Liver (tissue), 9 donors: ENCODE results near the gene SDE2. TPM values are rescaled to one million over a fixed set of nuclear protein-coding genes. Genes with fewer than 3 reads are reported as not detected.

Source experiments
- DNase-seq: peaks from one replicate; pipeline ENCODE4 v3.0.0-alpha.2; 2017; ENCODE audit warnings: low spot score
- H3K27ac ChIP-seq, 2 donors: one replicate each; pipeline ENCODE4 v1.7.0; 2013; ENCODE audit warnings: inconsistent platforms in 2 of 2, low read length in 2 of 2, control low read depth in 1 of 2, low read depth in 1 of 2, mild to moderate bottlenecking in 1 of 2
- H3K27me3 ChIP-seq, 4 donors: one replicate each; pipeline versions ENCODE4 v1.6.1 to v1.7.0; 2013; ENCODE audit warnings: low read length in 3 of 4, inconsistent platforms in 1 of 4, mild to moderate bottlenecking in 1 of 4, moderate library complexity in 1 of 4; ENCODE audit not compliant: control insufficient read depth in 4 of 4, insufficient read depth in 4 of 4
- H3K36me3 ChIP-seq, 4 donors: one replicate each; pipeline versions ENCODE4 v1.6.1 to v1.7.0; 2013; ENCODE audit warnings: low read length in 3 of 4, mild to moderate bottlenecking in 3 of 4, low read depth in 1 of 4, moderate library complexity in 1 of 4; ENCODE audit not compliant: control insufficient read depth in 4 of 4, insufficient read depth in 3 of 4
- H3K4me1 ChIP-seq, 4 donors: one replicate each; pipeline versions ENCODE4 v1.6.1 to v1.7.0; 2013; ENCODE audit warnings: low read length in 3 of 4, mild to moderate bottlenecking in 3 of 4, moderate library complexity in 1 of 4; ENCODE audit not compliant: control insufficient read depth in 4 of 4, insufficient read depth in 4 of 4
- H3K4me3 ChIP-seq, 3 donors: one replicate each; pipeline versions ENCODE4 v1.6.1 to v1.7.0; 2013; ENCODE audit warnings: low read length in 3 of 3, control low read depth in 1 of 3, low read depth in 1 of 3, mild to moderate bottlenecking in 1 of 3
- H3K9ac ChIP-seq, 2 donors: one replicate each; pipeline ENCODE4 v1.7.0; 2013; ENCODE audit warnings: low read length in 2 of 2, mild to moderate bottlenecking in 2 of 2, moderate library complexity in 2 of 2, control low read depth in 1 of 2, low read depth in 1 of 2
- H3K9me3 ChIP-seq, 4 donors: one replicate each; pipeline versions ENCODE4 v1.6.1 to v1.7.0; 2013; ENCODE audit warnings: low read length in 3 of 4; ENCODE audit not compliant: control insufficient read depth in 4 of 4
- EGR1 ChIP-seq, 2 donors: IDR thresholded peaks; 2 replicates each; pipeline ENCODE4 v1.6.1; 2016 to 2018; ENCODE audit warnings: antibody characterized with exemption in 2 of 2, low read depth in 2 of 2
- FOXA1 ChIP-seq: IDR thresholded peaks from 2 replicates; pipeline ENCODE4 v1.6.1; 2016; ENCODE audit warnings: antibody characterized with exemption
- FOXA2 ChIP-seq: IDR thresholded peaks from 2 replicates; pipeline ENCODE4 v1.6.1; 2016; ENCODE audit warnings: antibody characterized with exemption
- GABPA ChIP-seq, 2 donors: IDR thresholded peaks in 1 of 2; conservative IDR thresholded peaks in 1 of 2; 2 replicates each; pipeline ENCODE4 v1.6.1; 2016; ENCODE audit warnings: antibody characterized with exemption in 2 of 2, mild to moderate bottlenecking in 1 of 2, moderate library complexity in 1 of 2
- HNF4G ChIP-seq: IDR thresholded peaks from 2 replicates; pipeline ENCODE4 v1.6.1; 2016; ENCODE audit warnings: antibody characterized with exemption
- JUND ChIP-seq, 2 donors: IDR thresholded peaks; 2 replicates each; pipeline ENCODE4 v1.6.1; 2016; ENCODE audit warnings: antibody characterized with exemption in 2 of 2
- RXRA ChIP-seq, 2 donors: IDR thresholded peaks; 2 replicates each; pipeline ENCODE4 v1.6.1; 2017 to 2018; ENCODE audit warnings: antibody characterized with exemption in 2 of 2, mild to moderate bottlenecking in 1 of 2
- SP1 ChIP-seq: IDR thresholded peaks from 2 replicates; pipeline ENCODE4 v1.6.1; 2018; ENCODE audit warnings: antibody characterized with exemption, mild to moderate bottlenecking
- TAF1 ChIP-seq: conservative IDR thresholded peaks from 2 replicates; pipeline ENCODE4 v1.6.1; 2016; ENCODE audit warnings: antibody characterized with exemption, mild to moderate bottlenecking
- YY1 ChIP-seq: IDR thresholded peaks from 2 replicates; pipeline ENCODE4 v1.6.1; 2016; ENCODE audit warnings: antibody characterized with exemption, mild to moderate bottlenecking
- WGBS: extraction: QIAGEN DNeasy Blood & Tissue Kit; methylation state at CpG from one replicate; pipeline ENCODE4 v1.1.7; 2013; 5-methylcytosine and 5-hydroxymethylcytosine counted together
- polyA plus RNA-seq, 2 donors: library from polyadenylated mRNA; stranded (reverse) in 1 of 2; unstranded in 1 of 2; fragments of 200-250 nt in 1 of 2; fragments of >200 nt in 1 of 2; fragmentation: Nextera tagmentation in 1 of 2; extraction: Ambion mirVana in 1 of 2; gene quantifications; one replicate each; pipeline versions ENCODE4 v1.2.1 to v1.2.3, GENCODE V29; 2013 to 2015
- total RNA-seq, 2 donors: library from RNA; depleted of rRNA; stranded (reverse); fragments of >200 nt; gene quantifications; one replicate each; pipeline ENCODE4 v1.2.3, GENCODE V29; 2014
- TF ChIP-seq, protein P1 (sequence below): IDR thresholded peaks from 2 replicates; pipeline ENCODE4 v1.6.1; 2016; ENCODE audit warnings: antibody characterized with exemption, mild to moderate bottlenecking
- TF ChIP-seq, protein P2 (sequence below): fragments of 150-350 bp; IDR thresholded peaks from 2 replicates; pipeline ENCODE4 v1.5.1; 2017; ENCODE audit warnings: improper control_type of control experiment, low read depth, low read length; ENCODE audit not compliant: missing input control
- TF ChIP-seq, protein P3 (sequence below): IDR thresholded peaks from 2 replicates; pipeline ENCODE4 v1.6.1; 2016; ENCODE audit warnings: antibody characterized with exemption
- TF ChIP-seq, protein P4 (sequence below): IDR thresholded peaks from 2 replicates; pipeline ENCODE4 v1.6.1; 2016; ENCODE audit warnings: antibody characterized with exemption
- donor health status: healthy.
- donor health status: healthy.
- donor health status: healthy.
- donor health status: healthy.
- donor health status: healthy.

Gene SDE2
- total and polyA plus RNA-seq, 4 donors = 4.7 to 53.7 (median 11.0) TPM

DNA sequence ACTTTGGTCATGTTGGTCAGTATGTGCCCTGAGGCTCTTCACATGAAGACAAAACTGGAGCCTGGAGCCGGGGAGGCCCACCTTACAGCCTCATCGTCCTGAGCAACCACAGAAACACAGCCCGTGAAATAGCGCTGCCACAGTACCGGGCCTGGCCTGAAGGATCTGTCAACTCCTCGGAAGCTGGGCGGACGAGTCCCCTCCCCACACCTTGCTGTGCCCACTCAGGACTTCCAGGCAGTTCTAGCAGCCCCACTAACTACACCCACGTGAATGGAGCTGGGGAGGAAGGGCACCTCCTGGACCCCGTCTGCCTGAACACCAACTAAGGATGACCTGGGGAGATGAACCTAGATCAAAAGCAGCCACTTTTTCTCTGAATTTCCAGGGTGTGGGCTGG is 24.7 kb downstream of the SDE2 start (continued):
- TF ChIP-seq RXRA (IDR thresholded peaks at IDR 0.05) = no peak
- TF ChIP-seq JUND (IDR thresholded peaks at IDR 0.05) = no peak

DNA sequence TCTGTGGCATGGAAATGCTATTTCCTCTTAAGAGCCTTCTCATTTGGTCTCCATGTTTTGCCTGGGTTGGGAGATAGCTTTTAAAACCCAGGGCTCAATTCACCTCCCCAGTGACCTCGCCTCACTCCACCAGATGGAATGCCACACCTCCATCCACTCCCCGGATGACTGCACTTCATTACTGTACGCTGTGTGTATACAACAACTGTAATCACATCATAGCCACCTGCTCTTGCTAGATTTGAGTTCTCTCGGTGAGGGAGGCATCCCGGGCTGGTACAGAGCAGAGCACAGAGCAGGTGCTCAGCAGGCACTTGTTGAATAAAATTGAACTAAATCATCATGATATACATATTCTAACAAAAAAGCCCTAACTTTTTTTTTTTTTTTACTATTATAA is 26.0 kb downstream of the SDE2 start:
- DNase-seq = no peak
- 80% methylated on average over 5 of the region's 5 CpGs for WGBS
- TF ChIP-seq YY1 (no peak), EGR1 (IDR thresholded peaks at IDR 0.05; ENCODE audit: low read depth in 2 of 2) (no peak), FOXA1 (no peak), GABPA (IDR thresholded peaks at IDR 0.05 in 1 of 2, conservative IDR thresholded peaks at IDR 0.05 in 1 of 2) (no peak), HNF4G (no peak), TAF1 (no peak), FOXA2 (no peak), SP1 (no peak)
- TF ChIP-seq, protein P1, sequence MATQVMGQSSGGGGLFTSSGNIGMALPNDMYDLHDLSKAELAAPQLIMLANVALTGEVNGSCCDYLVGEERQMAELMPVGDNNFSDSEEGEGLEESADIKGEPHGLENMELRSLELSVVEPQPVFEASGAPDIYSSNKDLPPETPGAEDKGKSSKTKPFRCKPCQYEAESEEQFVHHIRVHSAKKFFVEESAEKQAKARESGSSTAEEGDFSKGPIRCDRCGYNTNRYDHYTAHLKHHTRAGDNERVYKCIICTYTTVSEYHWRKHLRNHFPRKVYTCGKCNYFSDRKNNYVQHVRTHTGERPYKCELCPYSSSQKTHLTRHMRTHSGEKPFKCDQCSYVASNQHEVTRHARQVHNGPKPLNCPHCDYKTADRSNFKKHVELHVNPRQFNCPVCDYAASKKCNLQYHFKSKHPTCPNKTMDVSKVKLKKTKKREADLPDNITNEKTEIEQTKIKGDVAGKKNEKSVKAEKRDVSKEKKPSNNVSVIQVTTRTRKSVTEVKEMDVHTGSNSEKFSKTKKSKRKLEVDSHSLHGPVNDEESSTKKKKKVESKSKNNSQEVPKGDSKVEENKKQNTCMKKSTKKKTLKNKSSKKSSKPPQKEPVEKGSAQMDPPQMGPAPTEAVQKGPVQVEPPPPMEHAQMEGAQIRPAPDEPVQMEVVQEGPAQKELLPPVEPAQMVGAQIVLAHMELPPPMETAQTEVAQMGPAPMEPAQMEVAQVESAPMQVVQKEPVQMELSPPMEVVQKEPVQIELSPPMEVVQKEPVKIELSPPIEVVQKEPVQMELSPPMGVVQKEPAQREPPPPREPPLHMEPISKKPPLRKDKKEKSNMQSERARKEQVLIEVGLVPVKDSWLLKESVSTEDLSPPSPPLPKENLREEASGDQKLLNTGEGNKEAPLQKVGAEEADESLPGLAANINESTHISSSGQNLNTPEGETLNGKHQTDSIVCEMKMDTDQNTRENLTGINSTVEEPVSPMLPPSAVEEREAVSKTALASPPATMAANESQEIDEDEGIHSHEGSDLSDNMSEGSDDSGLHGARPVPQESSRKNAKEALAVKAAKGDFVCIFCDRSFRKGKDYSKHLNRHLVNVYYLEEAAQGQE = no peak
- TF ChIP-seq, protein P2, sequence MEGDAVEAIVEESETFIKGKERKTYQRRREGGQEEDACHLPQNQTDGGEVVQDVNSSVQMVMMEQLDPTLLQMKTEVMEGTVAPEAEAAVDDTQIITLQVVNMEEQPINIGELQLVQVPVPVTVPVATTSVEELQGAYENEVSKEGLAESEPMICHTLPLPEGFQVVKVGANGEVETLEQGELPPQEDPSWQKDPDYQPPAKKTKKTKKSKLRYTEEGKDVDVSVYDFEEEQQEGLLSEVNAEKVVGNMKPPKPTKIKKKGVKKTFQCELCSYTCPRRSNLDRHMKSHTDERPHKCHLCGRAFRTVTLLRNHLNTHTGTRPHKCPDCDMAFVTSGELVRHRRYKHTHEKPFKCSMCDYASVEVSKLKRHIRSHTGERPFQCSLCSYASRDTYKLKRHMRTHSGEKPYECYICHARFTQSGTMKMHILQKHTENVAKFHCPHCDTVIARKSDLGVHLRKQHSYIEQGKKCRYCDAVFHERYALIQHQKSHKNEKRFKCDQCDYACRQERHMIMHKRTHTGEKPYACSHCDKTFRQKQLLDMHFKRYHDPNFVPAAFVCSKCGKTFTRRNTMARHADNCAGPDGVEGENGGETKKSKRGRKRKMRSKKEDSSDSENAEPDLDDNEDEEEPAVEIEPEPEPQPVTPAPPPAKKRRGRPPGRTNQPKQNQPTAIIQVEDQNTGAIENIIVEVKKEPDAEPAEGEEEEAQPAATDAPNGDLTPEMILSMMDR = no peak
- TF ChIP-seq, protein P3, sequence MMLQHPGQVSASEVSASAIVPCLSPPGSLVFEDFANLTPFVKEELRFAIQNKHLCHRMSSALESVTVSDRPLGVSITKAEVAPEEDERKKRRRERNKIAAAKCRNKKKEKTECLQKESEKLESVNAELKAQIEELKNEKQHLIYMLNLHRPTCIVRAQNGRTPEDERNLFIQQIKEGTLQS = no peak
- TF ChIP-seq, protein P4, sequence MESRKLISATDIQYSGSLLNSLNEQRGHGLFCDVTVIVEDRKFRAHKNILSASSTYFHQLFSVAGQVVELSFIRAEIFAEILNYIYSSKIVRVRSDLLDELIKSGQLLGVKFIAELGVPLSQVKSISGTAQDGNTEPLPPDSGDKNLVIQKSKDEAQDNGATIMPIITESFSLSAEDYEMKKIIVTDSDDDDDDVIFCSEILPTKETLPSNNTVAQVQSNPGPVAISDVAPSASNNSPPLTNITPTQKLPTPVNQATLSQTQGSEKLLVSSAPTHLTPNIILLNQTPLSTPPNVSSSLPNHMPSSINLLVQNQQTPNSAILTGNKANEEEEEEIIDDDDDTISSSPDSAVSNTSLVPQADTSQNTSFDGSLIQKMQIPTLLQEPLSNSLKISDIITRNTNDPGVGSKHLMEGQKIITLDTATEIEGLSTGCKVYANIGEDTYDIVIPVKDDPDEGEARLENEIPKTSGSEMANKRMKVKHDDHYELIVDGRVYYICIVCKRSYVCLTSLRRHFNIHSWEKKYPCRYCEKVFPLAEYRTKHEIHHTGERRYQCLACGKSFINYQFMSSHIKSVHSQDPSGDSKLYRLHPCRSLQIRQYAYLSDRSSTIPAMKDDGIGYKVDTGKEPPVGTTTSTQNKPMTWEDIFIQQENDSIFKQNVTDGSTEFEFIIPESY = no peak
- no peak overlapping the region for H3K27ac ChIP-seq
- no peaks in the 10 kb centered on the region for H3K4me1 ChIP-seq
- peaks cover 0 to 2% (median 0%) of the 10 kb centered on the region in 4 donors for H3K36me3 ChIP-seq
- no peaks in the 10 kb centered on the region for H3K9me3 ChIP-seq
- no peaks in the 10 kb centered on the region for H3K27me3 ChIP-seq
- H3K9ac ChIP-seq = no peak overlapping the region
- H3K4me3 ChIP-seq = no peak overlapping the region
